ENCODE data around the gene PRPF40A. TPM values are rescaled to one million over a fixed set of nuclear protein-coding genes. Genes with fewer than 3 reads are reported as not detected.
A peak's percentile ranks its signal among the peaks of the same experiment; 100 is the strongest.

PRPF40A gene
- total and polyA plus RNA-seq, 8 donors: 8.7 to 44.7 (median 26.1) TPM

DNA sequence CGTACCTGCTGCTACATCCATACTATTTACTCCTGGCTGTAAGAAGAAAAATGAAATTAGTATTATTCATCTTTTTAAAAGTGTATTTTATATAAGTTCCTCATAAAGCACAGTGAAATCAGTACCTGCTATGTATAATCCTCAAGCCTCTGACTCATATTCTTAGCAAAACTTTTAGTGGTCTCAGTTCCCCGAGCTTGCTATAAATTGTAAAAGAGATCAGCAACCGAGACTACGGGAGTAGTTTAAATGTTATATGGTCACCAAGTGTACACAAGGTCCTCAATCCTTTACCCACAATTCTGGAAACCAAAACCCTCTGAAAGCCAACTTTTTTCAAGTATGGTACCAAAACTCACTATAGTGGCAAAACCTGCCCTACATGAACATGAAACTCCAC lies 24.2 kb downstream of the PRPF40A start:
- FAIRE-seq (no peak), DNase-seq (no peak), ATAC-seq (no peak)
- TF ChIP-seq, protein P1, sequence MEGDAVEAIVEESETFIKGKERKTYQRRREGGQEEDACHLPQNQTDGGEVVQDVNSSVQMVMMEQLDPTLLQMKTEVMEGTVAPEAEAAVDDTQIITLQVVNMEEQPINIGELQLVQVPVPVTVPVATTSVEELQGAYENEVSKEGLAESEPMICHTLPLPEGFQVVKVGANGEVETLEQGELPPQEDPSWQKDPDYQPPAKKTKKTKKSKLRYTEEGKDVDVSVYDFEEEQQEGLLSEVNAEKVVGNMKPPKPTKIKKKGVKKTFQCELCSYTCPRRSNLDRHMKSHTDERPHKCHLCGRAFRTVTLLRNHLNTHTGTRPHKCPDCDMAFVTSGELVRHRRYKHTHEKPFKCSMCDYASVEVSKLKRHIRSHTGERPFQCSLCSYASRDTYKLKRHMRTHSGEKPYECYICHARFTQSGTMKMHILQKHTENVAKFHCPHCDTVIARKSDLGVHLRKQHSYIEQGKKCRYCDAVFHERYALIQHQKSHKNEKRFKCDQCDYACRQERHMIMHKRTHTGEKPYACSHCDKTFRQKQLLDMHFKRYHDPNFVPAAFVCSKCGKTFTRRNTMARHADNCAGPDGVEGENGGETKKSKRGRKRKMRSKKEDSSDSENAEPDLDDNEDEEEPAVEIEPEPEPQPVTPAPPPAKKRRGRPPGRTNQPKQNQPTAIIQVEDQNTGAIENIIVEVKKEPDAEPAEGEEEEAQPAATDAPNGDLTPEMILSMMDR (IDR thresholded peaks at IDR 0.05): no peak
- no peak overlapping the region for H3K27ac ChIP-seq
- peaks cover 0 to 5% (median 0%) of the 10 kb centered on the region in 3 donors for H3K36me3 ChIP-seq
- intact Hi-C loops (cut with DNase I): no loop called here
- 95% methylated on average over 4 of the region's 4 CpGs for WGBS, 2 donors
- no peaks in the 10 kb centered on the region for H3K9me3 ChIP-seq
- no peak overlapping the region for H3K4me3 ChIP-seq
- no peaks in the 10 kb centered on the region for H3K27me3 ChIP-seq
- peaks cover 0 to 3% (median 0%) of the 10 kb centered on the region in 3 donors for H3K4me1 ChIP-seq

DNA sequence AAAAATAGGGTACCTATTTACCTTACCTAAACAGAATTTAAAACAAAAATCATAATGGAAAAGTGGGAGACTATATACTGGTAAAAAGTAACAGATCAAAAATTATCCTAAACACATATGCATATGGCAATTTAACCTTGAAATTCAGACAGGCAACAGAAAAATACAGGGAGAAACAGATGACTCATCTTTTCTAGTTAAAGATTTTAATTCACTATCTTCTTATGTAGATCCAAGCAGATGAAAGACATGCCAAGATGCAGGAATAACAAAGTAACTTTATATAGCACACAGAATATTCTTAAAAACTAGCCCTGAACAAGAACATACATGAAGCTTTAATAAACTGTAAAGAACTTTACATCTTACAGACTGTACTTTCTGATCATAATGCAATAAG lies 30.9 kb downstream of the PRPF40A start:
- Histone ChIP-seq H3K27ac (no peak overlapping the region), H3K27me3 (no peaks in the 10 kb centered on the region), H3K4me1 (peaks cover 0 to 6% (median 3%) of the 10 kb centered on the region in 3 donors), H3K4me3 (no peak overlapping the region), H3K9me3 (no peaks in the 10 kb centered on the region), H3K36me3 (no peaks in the 10 kb centered on the region)
- no peak for DNase-seq
- TF ChIP-seq, protein P1 (IDR thresholded peaks at IDR 0.05): no peak
- intact Hi-C loops (cut with DNase I): no loop called here
- no peak for FAIRE-seq
- no peak for ATAC-seq

DNA sequence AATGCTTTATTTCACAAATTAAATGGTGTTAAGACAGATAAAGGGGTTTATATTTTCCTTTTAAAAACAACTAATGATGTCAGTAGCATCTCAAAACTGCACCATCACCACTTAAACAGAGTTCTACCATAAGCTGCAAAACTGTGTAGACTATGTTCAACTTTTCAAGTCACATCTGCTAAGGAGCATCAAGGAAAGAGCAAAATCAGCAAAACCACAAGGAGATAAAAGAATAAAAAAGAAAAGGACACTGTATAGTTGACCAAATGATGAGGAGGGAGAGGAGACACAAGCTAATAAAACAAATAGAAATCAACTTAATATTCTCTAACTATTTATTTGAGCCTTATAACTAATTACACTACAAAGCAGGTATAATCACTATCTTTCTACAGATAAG lies 33.9 kb downstream of the PRPF40A start:
- H3K36me3 ChIP-seq: peaks cover 0 to 28% (median 6%) of the 10 kb centered on the region in 3 donors
- FAIRE-seq: no peak

DNA sequence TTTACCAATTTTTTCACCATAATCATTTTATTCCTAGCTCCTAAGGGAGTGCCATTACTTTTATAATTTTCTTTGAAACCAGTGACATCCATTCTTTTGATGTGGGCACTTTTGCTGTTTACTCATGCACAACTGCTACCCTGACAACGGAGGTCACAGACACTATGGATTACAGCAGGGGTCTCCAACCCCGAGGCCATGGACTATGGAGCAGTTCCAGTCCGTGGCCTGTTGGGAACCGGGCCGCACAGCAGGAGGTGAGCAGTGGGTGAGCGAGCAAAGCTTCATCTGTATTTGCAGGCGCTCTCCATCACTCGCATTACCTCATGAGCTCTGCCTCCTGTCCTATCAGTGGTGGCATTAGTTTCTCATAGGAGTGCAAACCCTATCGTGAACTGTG lies 34.6 kb downstream of the PRPF40A start:
- Histone ChIP-seq H3K36me3 (peaks cover 0 to 30% (median 6%) of the 10 kb centered on the region in 3 donors), H3K9me3 (no peaks in the 10 kb centered on the region), H3K27ac (no peak overlapping the region), H3K4me1 (peaks cover 0 to 6% (median 3%) of the 10 kb centered on the region in 3 donors), H3K4me3 (no peak overlapping the region), H3K27me3 (no peaks in the 10 kb centered on the region)
- intact Hi-C loops (cut with DNase I): no loop called here
- ATAC-seq (no peak), FAIRE-seq (no peak), DNase-seq (no peak)
- WGBS, 2 donors: 90 to 92% methylated on average over 9 of the region's 9 CpGs
- TF ChIP-seq, protein P1 (IDR thresholded peaks at IDR 0.05): no peak

More for the DNA sequence above, 33.9 kb downstream of the PRPF40A start:
- intact Hi-C loops (cut with DNase I): no loop called here
- Histone ChIP-seq H3K9me3 (no peaks in the 10 kb centered on the region), H3K27me3 (no peaks in the 10 kb centered on the region), H3K4me3 (no peak overlapping the region), H3K4me1 (peaks cover 0 to 6% (median 3%) of the 10 kb centered on the region in 3 donors), H3K27ac (no peak overlapping the region)
- TF ChIP-seq, protein P1 (IDR thresholded peaks at IDR 0.05): no peak
- ATAC-seq (no peak), DNase-seq (no peak)

DNA sequence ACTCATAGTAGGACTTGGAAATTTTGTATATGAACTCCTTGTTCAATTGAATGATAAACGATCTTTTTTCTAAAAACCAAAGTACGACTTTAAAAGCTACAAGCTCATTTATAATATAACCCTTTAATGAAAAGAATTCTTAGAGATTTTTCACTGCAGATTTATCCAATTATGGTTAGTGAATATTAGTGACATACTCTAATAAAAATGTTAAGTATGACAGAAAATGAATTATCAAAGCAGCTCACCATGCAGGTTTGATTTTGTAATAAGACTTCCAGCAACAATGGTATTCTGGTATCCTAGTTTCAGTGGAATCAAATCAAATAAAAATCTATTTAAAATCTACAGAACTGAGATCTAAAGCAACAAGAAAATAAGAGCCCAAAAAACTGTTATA lies 38.5 kb downstream of the PRPF40A start:
- no peak for ATAC-seq
- Histone ChIP-seq H3K27ac (no peak overlapping the region), H3K9me3 (no peaks in the 10 kb centered on the region), H3K36me3 (peaks cover 4 to 53% (median 14%) of the 10 kb centered on the region in 3 donors), H3K27me3 (no peaks in the 10 kb centered on the region), H3K4me1 (peaks cover 0 to under 1% (median 0%) of the 10 kb centered on the region in 3 donors), H3K4me3 (no peak overlapping the region)
- intact Hi-C loops (cut with DNase I): no loop called here
- TF ChIP-seq, protein P1 (IDR thresholded peaks at IDR 0.05): no peak
- no peak for DNase-seq
- WGBS, 2 donors: 63 to 64% methylated on average over 2 of the region's 2 CpGs
- FAIRE-seq: peak; percentile 89
